H9 (cell line): ENCODE measurements around the gene PRRC2B. TPM values are rescaled to one million over a fixed set of nuclear protein-coding genes. Genes with fewer than 3 reads are reported as not detected.

Experiments
- DNase-seq: peaks from one replicate; pipeline ENCODE4 v3.0.0-alpha.2; 2017
- H2AFZ ChIP-seq: one replicate; pipeline ENCODE4 v1.6.1; 2013; ENCODE audit warnings: mild to moderate bottlenecking, low read length, control low read depth, moderate library complexity
- H2AK5ac ChIP-seq: 2 replicates; pipeline ENCODE4 v1.6.1; 2013; ENCODE audit warnings: low read length, control low read depth, mixed read lengths; ENCODE audit not compliant: insufficient read length
- H2BK120ac ChIP-seq: one replicate; pipeline ENCODE4 v1.6.1; 2013; ENCODE audit warnings: low read depth, mild to moderate bottlenecking, low read length, control low read depth, inconsistent platforms; ENCODE audit not compliant: poor library complexity, severe bottlenecking
- H2BK12ac ChIP-seq: 2 replicates; pipeline ENCODE4 v1.6.1; 2013; ENCODE audit warnings: low read length, control low read depth, mixed read lengths, low read depth; ENCODE audit not compliant: insufficient read length
- H2BK15ac ChIP-seq: 2 replicates; pipeline ENCODE4 v1.6.1; 2013; ENCODE audit warnings: low read depth, low read length, control low read depth
- H2BK20ac ChIP-seq: one replicate; pipeline ENCODE4 v1.6.1; 2013; ENCODE audit warnings: low read depth, mild to moderate bottlenecking, low read length, control low read depth, inconsistent platforms; ENCODE audit not compliant: poor library complexity, severe bottlenecking
- H2BK5ac ChIP-seq: 2 replicates; pipeline ENCODE4 v1.6.1; 2013; ENCODE audit warnings: low read length, control low read depth, mixed read lengths; ENCODE audit not compliant: insufficient read length
- H3K14ac ChIP-seq: 2 replicates; pipeline ENCODE4 v1.6.1; 2013; ENCODE audit warnings: low read length, control low read depth; ENCODE audit not compliant: insufficient read depth
- H3K18ac ChIP-seq: 2 replicates; pipeline ENCODE4 v1.6.1; 2013; ENCODE audit warnings: low read depth, mild to moderate bottlenecking, mixed read lengths, low read length, control low read depth; ENCODE audit not compliant: insufficient read length
- H3K23ac ChIP-seq: 2 replicates; pipeline ENCODE4 v1.6.1; 2013; ENCODE audit warnings: low read length, control low read depth, mixed read lengths, low read depth; ENCODE audit not compliant: insufficient read length
- H3K23me2 ChIP-seq: 2 replicates; pipeline ENCODE4 v1.6.1; 2013; ENCODE audit warnings: low read depth, mild to moderate bottlenecking, mixed read lengths, low read length, control low read depth; ENCODE audit not compliant: insufficient read length, poor library complexity, severe bottlenecking
- H3K27ac ChIP-seq: 2 replicates; pipeline ENCODE4 v1.5.1; 2013; ENCODE audit warnings: low read length, control low read depth, mixed read lengths, low read depth; ENCODE audit not compliant: insufficient read length
- H3K27me3 ChIP-seq: 2 replicates; pipeline ENCODE4 v1.6.1; 2013; ENCODE audit warnings: low read length, control low read depth, inconsistent platforms; ENCODE audit not compliant: insufficient read depth
- H3K4ac ChIP-seq: 2 replicates; pipeline ENCODE4 v1.6.1; 2013; ENCODE audit warnings: low read depth, mild to moderate bottlenecking, control low read depth, inconsistent platforms, low read length, moderate library complexity
- H3K4me1 ChIP-seq: 2 replicates; pipeline ENCODE4 v1.6.1; 2013; ENCODE audit warnings: low read length, control low read depth, inconsistent platforms; ENCODE audit not compliant: insufficient read depth
- H3K4me2 ChIP-seq: 2 replicates; pipeline ENCODE4 v1.6.1; 2013; ENCODE audit warnings: low read length, control low read depth, mixed read lengths; ENCODE audit not compliant: insufficient read length, insufficient read depth
- H3K56ac ChIP-seq: 2 replicates; pipeline ENCODE4 v1.6.1; 2013; ENCODE audit warnings: low read depth, mild to moderate bottlenecking, mixed read lengths, low read length, control low read depth; ENCODE audit not compliant: insufficient read length
- H3K79me1 ChIP-seq: 2 replicates; pipeline ENCODE4 v1.6.1; 2013; ENCODE audit warnings: low read depth, mild to moderate bottlenecking, moderate library complexity, low read length, control low read depth, inconsistent platforms; ENCODE audit not compliant: insufficient read depth, poor library complexity, severe bottlenecking
- H3K79me2 ChIP-seq: 2 replicates; pipeline ENCODE4 v1.6.1; 2013; ENCODE audit warnings: low read length, control low read depth, inconsistent platforms; ENCODE audit not compliant: insufficient read depth
- H3K9ac ChIP-seq: 2 replicates; pipeline ENCODE4 v1.6.1; 2013; ENCODE audit warnings: low read length, control low read depth, mixed read lengths; ENCODE audit not compliant: insufficient read length; ENCODE audit errors: extremely low read depth
- H3K9me3 ChIP-seq: one replicate; pipeline ENCODE4 v1.6.1; 2013; ENCODE audit warnings: low read depth, low read length, inconsistent platforms; ENCODE audit not compliant: control insufficient read depth
- H3T11ph ChIP-seq: one replicate; pipeline ENCODE4 v1.6.1; 2013; ENCODE audit warnings: mild to moderate bottlenecking, low read length, control low read depth, inconsistent platforms
- H4K20me1 ChIP-seq: one replicate; pipeline ENCODE4 v1.6.1; 2013; ENCODE audit not compliant: control insufficient read depth, insufficient read length, insufficient read depth
- H4K5ac ChIP-seq: 2 replicates; pipeline ENCODE4 v1.6.1; 2013; ENCODE audit warnings: low read depth, mild to moderate bottlenecking, mixed read lengths, low read length, control low read depth; ENCODE audit not compliant: insufficient read length
- H4K8ac ChIP-seq: replicated peaks from 2 replicates; pipeline ENCODE4 v1.6.1; 2013; ENCODE audit warnings: low read length, control low read depth, mixed read lengths, low read depth; ENCODE audit not compliant: insufficient read length
- H4K91ac ChIP-seq: 2 replicates; pipeline ENCODE4 v1.6.1; 2013; ENCODE audit warnings: low read depth, mild to moderate bottlenecking, moderate library complexity, mixed read lengths, low read length, control low read depth; ENCODE audit not compliant: insufficient read length
- H3K27ac Mint-ChIP-seq, 3 experiments: 2 replicates in 2 of 3; 3 replicates in 1 of 3; pipeline ENCODE4 v1.8.0; 2020 to 2021; ENCODE audit warnings: mixed read lengths in 3 of 3, mild to moderate bottlenecking in 1 of 3, moderate library complexity in 1 of 3
- H3K27me3 Mint-ChIP-seq: 2 replicates; pipeline ENCODE4 v1.8.0; 2021; ENCODE audit warnings: low read depth, mild to moderate bottlenecking, moderate library complexity, mixed read lengths
- H3K36me3 Mint-ChIP-seq, 3 experiments: 2 replicates in 2 of 3; 3 replicates in 1 of 3; pipeline ENCODE4 v1.8.0; 2020 to 2021; ENCODE audit warnings: low read depth in 3 of 3, mixed read lengths in 3 of 3; ENCODE audit not compliant: insufficient read depth in 1 of 3
- H3K4me1 Mint-ChIP-seq, 2 experiments: 2 replicates each; pipeline ENCODE4 v1.8.0; 2020; ENCODE audit warnings: mixed read lengths in 2 of 2
- H3K4me3 Mint-ChIP-seq, 2 experiments: 2 replicates in 1 of 2; 3 replicates in 1 of 2; pipeline ENCODE4 v1.8.0; 2020 to 2021; ENCODE audit warnings: mild to moderate bottlenecking in 2 of 2, mixed read lengths in 2 of 2, moderate library complexity in 1 of 2
- H3K9me3 Mint-ChIP-seq, 2 experiments: 2 replicates in 1 of 2; 3 replicates in 1 of 2; pipeline ENCODE4 v1.8.0; 2020; ENCODE audit warnings: mild to moderate bottlenecking in 2 of 2, mixed read lengths in 2 of 2, moderate library complexity in 1 of 2
- WGBS: extraction: QIAGEN DNeasy Blood & Tissue Kit; methylation state at CpG from one replicate; pipeline ENCODE4 v1.1.7; 2013; ENCODE audit warnings: missing lambda C conversion rate, low lambda C conversion rate, mixed read lengths; ENCODE audit not compliant: insufficient read length; ENCODE audit errors: extremely low coverage; 5-methylcytosine and 5-hydroxymethylcytosine counted together
- total RNA-seq: library from RNA; stranded (reverse); gene quantifications from 2 replicates; pipeline ENCODE4 v1.2.1, GENCODE V29; 2021
- TF ChIP-seq, protein P1 (sequence below): fragments of 200-600 bp; sonication (generic); conservative IDR thresholded peaks from 3 replicates; pipeline ENCODE4 v1.8.0; 2021; ENCODE audit warnings: antibody characterized with exemption, mild to moderate bottlenecking

PRRC2B gene
- total RNA-seq, 1 experiment from 2014 or later: 251 TPM

- no peak overlapping the region for H2BK20ac ChIP-seq
- Mint-ChIP-seq H3K27ac (no peak overlapping the region; a peak in 2 of 7 replicates), H3K4me1 (no peaks in the 10 kb centered on the region), H3K4me3 (no peak overlapping the region), H3K36me3 (peaks cover 40 to 71% (median 61%) of the 10 kb centered on the region in 3 experiments; a peak in 6 of 7 replicates), H3K9me3 (no peaks in the 10 kb centered on the region), H3K27me3 (no peaks in the 10 kb centered on the region)
- no peak overlapping the region for H2AFZ ChIP-seq
- H3T11ph ChIP-seq: no peak overlapping the region
- no peak overlapping the region for H3K18ac ChIP-seq
- no peak overlapping the region for H2BK12ac ChIP-seq
- H4K8ac ChIP-seq: no peak overlapping the region
- H3K79me1 ChIP-seq: no peaks in the 10 kb centered on the region
- no CpG with 5 or more reads among the region's 20 CpGs for WGBS
- no peaks in the 10 kb centered on the region for H4K20me1 ChIP-seq
- H3K9ac ChIP-seq: no peak overlapping the region
- no peak overlapping the region for H3K56ac ChIP-seq
- no peak overlapping the region for H3K23ac ChIP-seq
- H3K4ac ChIP-seq: no peak overlapping the region
- no peaks in the 10 kb centered on the region for H3K4me1 ChIP-seq
- H2AK5ac ChIP-seq: no peak overlapping the region
- no peak overlapping the region for H2BK5ac ChIP-seq
- no peak overlapping the region for H3K14ac ChIP-seq
- H4K5ac ChIP-seq: no peak overlapping the region
- no peak overlapping the region for H3K27ac ChIP-seq
- no peak overlapping the region for H2BK15ac ChIP-seq
- no peaks in the 10 kb centered on the region for H3K9me3 ChIP-seq
- H3K27me3 ChIP-seq: no peaks in the 10 kb centered on the region
- H4K91ac ChIP-seq: no peak overlapping the region
- TF ChIP-seq, protein P1, sequence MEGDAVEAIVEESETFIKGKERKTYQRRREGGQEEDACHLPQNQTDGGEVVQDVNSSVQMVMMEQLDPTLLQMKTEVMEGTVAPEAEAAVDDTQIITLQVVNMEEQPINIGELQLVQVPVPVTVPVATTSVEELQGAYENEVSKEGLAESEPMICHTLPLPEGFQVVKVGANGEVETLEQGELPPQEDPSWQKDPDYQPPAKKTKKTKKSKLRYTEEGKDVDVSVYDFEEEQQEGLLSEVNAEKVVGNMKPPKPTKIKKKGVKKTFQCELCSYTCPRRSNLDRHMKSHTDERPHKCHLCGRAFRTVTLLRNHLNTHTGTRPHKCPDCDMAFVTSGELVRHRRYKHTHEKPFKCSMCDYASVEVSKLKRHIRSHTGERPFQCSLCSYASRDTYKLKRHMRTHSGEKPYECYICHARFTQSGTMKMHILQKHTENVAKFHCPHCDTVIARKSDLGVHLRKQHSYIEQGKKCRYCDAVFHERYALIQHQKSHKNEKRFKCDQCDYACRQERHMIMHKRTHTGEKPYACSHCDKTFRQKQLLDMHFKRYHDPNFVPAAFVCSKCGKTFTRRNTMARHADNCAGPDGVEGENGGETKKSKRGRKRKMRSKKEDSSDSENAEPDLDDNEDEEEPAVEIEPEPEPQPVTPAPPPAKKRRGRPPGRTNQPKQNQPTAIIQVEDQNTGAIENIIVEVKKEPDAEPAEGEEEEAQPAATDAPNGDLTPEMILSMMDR: no peak
- no peaks in the 10 kb centered on the region for H3K79me2 ChIP-seq
- no peak overlapping the region for H2BK120ac ChIP-seq
- no peaks in the 10 kb centered on the region for H3K23me2 ChIP-seq
- no peak for DNase-seq
- no peak overlapping the region for H3K4me2 ChIP-seq
Observed at GRCh38 chr9:131518553-131518952, 124.7 kb downstream of the PRRC2B start.
